Skin of body (tissue), 2 donors: ENCODE data around the gene NDUFV3. TPM values are rescaled to one million over a fixed set of nuclear protein-coding genes. Genes with fewer than 3 reads are reported as not detected.
"Not testable (repeated sequence)": the region's sequence is repeated elsewhere in the genome, so short reads cannot be mapped to it uniquely, and the experiment has no call there.

Experiments
- DNase-seq: peaks from one replicate; lab custom pipeline; 2025; lab: John Stamatoyannopoulos, UW
- total RNA-seq: library from RNA; depleted of rRNA; stranded (reverse); fragments of >200 nt; gene quantifications from one replicate; pipeline ENCODE4 v1.2.3, GENCODE V29; 2014

Gene NDUFV3
- 37.9 TPM for total RNA-seq

DNA sequence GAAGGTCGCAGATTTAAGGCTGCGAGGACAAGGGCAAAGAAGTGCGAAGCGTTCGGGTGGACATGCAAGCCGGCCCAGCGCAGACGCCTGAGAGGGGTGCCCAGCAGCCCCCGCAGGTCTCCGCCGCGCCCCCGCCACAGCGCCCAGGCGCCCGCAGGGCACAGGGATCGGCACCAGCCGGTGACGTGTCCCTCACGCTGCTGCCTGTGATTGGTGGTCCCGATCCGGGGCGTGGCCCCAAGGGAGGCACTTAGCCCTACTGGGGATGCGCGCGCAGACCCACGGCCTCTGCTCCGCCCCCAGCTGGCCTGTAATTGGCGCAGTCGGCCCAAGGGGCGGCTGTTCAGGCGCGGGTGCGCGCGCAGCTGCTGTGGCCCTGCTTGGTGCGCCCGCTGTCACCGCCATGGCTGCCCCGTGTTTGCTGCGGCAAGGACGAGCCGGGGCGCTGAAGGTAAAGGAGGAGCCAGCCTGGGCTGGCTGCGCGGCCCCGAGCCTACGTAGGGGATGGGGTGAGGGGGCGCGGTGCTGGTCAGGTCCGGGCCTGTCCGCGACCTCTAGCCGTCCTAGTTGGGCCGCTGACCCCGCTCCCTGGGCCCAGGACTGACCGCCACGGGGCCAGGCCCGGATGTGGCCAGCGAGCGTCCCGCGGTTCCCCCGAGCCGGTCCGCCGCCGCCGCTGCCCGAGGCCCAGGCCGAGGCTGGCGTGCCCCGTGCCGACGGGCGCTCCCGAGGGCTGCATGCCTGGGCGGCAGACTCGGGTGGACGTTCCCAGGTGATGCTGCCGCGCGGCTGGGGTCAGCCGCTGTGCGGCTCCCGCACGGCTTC lies at the start of gene NDUFV3:
TSS of gene NDUFV3 (plus strand) at position 379 of the 825 bp plus-strand sequence. CDS start at position 404, 25 bp downstream.
- DNase-seq, result peak; percentile 97

DNA sequence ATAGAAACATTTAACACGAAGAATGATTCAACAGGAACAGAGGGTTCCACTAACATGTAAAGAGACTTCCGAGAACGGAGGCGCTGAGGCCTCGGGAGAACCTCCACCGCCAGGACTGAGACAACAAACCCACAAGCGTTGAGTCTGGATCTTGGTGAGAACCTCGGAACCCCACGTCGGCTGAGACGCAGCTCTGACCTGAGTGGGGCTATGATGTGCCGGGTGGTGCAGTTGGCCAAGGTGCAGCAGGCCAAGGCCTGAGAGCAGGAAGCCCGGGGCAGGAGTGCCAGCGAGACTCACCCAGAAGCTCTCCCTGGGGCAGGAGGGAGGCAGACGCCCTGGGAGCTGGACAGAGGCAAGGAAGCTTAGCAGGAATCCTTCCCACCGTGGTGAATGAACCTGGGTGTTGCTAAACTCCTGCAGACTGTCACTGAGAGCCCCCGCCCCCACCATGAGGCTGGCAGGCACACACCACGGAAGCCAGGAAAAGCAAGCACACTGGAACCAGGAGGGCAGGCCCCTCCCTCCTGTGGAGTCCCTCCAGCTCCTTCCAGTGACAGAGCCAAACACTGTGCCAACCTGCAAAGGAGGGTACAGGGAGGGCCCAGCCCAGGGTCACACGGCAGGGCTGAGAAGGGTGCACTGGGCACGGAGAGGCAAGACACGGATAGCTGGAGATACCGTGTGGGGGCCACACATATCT lies 48.5 kb upstream of the NDUFV3 start:
- no peak for DNase-seq

DNA sequence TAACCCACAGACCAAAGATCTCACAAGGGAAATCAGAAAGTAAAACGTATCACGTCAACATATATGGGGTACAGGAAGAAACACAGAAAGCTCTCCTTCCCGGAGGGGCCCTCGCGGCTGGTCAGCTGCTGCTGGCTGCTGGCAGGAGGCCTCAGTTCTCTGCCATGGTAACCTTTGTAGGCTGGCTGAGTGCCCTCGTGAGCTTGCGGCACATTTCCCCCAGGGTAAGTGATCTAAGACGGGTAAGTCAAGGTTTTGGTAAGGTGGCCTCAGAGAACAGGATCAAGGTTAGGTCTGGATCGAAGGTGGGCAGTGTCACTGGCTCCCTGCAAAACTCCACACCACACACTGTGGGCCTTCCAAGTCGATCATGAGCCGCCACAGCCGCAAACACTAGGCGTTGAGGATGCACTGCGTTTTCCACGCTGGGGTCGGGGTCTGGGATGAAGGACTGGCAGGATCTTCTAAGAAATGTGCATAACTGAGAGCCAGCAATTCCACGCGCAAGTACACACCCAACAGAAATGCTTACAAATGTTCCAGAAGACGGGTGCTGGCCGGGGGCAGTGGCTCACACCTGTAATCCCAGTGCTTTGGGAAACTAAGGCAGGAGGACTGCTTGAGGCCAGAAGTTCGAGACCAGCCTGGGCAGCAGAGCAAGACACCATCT lies 47.7 kb upstream of the NDUFV3 start:
- no peak for DNase-seq

DNA sequence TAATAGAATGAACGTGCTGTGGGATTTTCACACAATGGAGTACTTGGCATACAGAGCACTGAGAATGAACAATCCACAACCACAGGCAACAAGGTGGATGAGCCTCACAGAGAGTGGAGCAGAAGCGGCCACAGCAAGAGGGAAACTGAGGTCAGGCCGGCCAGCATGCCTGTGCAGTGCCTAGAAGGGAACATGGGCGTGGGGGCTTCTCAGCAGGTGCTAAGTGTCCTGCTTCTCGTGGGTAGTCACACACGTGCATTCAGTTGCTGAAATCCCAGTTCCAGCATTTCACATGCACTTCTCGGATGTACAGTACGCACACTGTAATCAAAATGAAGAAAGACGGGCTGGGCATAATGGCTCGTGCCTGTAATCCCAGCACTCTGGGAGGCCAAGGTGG lies 46.9 kb upstream of the NDUFV3 start:
- DNase-seq, result no peak

DNA sequence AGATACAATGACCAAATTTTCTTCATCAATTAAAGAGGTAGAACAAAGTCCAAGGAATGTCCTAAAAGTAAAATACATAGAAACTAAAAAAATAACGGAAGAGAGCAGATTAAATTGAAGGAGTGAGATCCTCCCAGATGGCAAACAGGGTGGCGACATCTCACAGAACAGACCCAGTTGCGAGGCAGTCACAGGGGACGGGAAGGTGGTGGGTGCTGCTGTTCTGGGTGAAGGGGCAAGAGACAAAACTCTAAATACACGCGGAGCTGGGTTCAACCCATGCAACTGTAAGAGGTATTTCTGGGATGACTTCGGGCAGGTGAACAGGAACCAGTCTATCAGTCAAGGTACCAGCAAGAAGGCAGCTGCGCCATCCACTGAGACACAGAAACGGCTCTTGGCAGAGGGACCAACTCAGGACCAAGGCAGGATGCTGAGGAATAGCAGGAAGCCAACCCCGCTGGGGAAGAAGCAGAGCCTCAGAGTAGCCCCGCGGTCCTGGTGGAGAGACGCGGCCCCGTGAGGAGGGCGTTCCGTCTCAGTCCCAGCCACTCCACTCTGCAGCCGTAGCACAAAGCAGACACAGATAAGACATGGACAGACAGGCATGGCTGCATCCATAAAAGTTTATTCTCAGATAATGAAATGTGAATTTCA lies 45.9 kb upstream of the NDUFV3 start:
- DNase-seq, result no peak

DNA sequence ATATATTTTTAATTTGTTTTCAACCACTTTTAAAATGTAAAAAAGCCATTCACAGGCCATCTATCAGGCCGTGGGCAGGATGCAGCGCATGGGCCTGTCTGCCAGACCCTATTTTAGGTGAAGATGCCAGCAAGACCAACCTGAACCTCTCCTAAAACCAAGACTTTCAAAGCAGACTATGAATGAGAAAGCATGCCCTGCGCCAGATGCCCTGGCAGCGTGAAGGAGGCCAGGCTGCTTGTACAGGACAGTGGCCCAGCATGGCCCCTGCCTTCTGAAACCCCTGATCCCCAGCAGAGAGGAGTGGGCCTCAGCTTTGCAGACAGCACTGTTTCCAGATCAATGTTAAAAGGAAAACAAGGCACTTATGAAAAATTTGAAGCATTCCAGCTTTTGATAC lies 45.4 kb upstream of the NDUFV3 start:
- no peak for DNase-seq

DNA sequence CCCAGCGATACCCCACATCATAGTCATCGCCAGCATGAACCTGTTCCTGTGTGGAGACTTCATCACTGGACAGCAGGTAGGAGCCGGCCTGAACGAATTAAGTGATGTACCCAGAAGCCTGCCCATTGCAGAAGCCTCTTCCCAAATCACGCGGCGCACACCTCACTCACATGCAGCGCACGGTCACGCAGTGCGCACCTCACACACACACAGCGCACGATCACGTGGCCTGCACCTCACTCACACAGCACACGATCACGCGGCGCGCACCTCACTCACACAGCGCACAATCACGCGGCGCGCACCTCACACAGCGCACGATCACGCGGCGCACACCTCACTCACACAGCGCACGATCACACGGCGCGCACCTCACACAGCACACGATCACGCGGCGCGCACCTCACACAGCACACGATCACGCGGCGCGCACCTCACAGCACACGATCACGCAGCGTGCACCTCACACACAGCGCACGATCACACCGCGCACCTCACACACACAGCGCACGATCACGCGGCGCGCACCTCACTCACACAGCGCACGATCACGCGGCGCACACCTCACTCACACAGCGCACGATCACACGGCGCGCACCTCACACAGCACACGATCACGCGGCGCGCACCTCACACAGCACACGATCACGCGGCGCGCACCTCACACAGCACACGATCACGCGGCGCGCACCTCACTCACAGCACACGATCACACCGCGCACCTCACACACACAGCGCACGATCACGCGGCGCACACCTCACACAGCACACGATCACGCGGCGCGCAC lies 44.8 kb upstream of the NDUFV3 start:
- DNase-seq, result not testable (repeated sequence)

DNA sequence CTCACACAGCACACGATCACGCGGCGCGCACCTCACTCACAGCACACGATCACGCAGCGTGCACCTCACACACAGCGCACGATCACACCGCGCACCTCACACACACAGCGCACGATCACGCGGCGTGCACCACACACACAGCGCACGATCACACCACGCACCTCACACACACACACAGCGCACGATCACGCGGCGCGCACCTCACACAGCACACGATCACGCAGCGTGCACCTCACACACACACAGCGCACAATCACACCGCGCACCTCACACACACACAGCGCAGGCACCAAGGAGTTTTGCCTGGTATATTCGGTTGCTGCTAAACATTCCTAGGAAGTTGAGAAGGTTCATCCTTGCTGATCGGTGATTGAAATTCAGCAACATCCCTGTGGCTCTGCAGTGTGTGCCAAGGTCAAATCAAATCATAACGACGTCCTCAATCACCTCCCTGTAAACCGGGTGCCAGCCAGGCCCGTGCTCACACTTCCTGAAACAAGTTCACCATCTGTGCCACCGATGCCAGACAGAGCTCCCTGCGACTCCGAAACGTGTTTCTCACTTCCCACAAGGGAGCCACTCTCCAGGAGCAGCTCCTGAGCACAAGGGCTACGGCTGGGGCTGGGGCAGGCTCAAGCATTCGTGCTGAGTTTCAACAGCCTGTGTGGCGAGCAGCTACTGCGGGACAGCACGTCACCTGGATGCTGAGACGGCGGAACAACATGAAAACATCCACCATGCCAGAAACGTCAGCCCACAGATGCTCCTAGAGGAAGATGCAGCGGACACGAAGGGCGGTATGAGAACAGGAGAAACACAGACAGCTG lies 44.0 kb upstream of the NDUFV3 start:
- DNase-seq, result no peak

DNA sequence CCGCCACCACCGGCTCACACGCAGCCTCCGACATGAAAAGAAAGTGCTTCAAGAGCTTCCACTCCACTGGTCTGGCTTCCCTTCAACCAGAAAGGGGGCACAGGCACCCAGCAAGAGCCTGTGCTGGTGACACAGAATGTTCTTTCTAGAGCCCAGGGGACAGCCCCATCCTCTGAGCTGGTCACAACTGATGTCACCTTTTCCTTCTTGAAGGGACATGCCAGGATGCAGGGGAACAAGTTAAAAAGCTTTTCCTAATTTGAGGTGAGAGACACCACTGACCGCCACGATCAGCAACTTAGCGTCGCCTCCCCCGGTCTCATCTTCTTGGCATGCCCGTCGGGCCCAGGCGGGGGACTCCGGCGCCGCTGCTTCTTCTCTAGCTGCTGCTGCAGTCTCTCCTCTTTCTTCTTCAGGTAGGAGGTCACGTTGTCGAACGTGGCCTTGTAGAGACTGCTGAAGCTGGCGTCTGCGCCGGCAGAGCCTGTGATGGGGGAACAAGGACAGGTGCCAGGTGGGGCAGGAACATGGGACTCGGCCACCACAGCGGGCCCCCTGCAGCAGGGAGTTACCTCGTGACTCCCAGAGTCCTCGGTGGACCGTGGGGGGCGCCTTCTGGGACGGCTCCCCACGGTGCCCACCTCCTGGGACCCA lies 43.2 kb upstream of the NDUFV3 start:
- no peak for DNase-seq

DNA sequence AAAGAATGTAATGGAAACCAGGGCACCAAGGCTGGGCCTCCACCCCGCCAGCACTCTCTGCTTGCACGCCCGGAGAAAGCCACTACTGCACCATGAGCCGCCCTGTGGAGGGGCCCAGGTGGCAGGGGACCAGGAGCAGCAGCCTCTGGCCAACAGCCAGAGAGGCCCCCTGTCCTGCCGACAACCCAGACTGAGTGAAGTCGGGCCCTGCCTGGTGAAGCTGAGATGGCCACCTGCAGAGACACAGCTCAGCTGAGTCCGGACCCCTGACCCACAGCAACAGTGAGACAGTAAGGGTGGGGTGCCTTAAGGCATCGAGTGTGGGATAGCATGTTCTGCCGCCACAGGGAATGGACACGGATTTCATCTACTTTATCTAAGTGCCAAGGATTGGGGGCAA lies 42.6 kb upstream of the NDUFV3 start:
- no peak for DNase-seq

DNA sequence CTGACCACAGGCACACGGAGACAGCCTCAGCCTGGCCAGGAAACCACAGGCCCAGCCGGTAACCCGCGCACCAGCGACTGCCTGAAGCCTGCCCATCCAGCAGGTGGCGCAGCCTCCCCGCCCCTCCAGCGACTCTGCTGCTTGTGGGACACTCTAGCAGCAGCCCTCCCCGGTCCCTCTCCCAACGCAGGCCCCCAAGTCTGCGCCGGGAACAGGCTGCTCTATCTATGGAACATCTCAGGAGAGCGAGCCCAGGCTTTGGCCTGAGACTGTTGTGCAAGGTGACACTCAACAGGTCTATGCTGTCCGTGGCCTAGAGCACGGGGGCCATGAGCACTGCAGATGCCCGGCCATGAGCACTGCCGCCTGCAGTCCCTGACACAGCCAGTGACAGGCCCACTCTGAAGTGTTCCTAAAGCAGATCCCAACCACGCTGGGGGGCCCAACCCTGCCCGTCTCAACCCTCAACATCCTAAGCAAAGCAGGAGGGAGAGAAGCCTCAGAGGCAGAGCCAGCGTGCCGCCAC lies 42.2 kb upstream of the NDUFV3 start:
- DNase-seq, result no peak

DNA sequence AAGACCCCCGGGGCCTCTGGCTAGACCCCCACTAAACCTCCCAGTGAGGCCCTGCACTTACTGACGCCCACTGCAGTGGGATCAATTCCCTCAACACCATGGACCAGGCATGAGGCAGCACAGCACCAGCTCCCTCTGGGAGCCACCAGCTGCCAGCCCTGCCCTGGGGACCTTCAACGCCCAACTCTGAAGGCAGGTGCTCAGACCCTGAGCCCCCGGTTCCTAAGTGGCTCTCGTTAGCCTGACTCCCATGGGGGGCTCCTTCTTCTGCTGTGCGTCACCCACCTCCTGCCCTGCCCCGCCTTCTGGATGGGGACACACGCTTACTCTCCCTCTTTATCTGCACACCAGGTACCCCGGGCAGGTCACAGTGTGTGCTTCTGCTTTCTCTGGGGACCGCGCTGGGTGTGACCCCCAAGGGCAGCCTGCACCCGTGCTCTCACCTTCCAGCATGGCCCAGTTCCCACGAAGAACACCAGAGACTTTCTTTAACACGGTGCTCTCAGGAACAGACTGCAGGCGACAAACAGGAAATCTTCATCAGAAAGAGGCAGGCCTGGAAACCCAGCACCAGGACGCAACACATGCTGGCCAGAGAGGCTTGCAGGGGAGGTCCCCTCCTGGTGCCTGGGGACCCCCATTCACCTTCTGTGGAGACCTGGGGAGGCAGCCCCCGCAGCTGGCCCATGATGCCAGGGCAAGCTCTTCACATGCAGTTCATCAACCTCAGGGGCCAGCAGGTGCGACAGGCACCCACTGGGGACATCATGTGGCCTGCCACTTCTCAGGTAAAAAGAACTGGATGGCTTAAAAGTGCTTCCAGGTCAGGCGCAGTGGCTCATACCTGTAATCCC lies 41.1 kb upstream of the NDUFV3 start:
- DNase-seq, result no peak

DNA sequence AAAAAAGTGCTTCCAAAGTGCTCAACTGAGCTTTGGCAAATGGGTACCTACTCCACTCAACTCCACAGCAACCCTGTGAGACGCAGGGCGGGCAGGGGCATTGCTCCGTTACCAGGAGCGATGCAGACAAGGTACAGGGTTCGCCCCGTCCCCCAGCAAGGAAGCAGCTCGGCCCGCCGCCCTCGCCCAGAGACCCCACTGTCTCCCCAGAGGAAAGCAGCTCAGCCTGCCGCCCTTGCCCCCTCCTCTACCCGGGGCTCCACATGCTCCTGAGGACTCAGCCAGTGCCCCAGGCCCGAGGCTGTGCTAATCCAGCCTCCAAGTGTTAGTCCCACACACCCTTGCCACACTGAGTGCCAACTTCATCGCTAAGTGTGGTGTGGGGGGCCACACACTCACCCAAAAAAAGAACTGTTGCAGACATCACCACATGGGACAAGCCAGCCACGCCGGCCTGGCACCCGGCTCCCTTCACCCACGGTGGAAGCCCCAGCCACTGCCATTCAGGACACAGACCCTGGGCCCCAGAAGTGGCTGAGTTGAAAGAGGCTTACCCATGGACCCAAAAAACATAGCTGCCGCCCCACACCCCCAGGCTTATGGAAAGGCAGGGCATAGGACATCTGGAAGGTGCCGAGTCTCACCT lies 40.1 kb upstream of the NDUFV3 start:
- no peak for DNase-seq

DNA sequence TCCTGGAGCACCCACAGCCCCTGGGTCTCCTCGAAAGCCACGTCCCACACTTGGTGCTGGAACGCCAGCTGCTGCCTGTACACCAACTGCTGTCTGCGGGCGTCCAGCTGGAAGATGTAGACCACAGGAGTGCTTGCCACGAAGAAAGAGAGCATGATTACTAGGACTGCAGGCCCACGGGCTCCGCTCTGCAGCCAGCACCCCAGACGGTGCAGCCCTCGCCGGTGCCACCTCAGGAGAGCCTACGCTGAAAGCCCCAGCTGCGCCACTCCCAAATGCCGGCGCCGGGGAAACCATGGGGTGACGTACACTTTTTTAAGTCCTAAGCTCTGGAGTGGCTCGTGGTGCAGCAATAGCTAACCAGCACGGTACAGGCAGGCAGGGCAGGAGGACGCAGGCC lies 39.5 kb upstream of the NDUFV3 start:
- no peak for DNase-seq

DNA sequence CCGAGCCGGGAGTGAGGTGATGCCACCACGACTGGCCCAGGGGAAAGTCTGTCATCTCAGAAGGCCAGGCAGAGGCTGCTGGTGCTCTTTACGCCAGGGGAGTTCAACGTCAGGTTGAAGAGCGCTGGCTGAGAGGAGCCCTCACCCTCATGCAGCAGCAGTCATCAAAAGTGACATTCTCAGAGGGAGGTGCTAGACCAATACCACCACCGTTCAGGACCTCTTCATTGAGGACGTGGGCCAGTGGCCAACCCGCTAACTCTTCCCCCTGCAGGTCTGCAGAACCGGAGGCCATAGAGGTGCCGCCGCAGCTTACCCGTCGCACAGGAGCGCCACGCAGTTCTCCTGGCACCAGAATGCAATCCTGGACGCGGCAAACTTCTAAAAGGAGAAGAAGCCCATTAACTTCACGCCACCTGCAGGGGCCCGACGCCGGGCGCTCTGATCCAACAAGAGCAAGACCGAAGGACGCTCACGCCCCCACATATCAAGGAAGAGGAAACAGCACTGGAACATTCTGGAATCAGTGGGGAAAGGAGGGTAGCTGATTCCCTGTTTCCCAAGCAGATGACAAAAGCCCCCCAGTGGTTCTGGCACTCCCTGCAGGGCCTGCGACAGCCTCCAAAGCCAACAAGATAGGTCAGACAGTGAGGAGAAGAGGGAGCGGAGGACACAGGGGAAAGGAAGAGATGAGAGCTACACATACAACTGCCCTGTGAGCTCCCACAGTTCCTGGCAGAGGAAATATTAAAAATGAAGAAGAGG lies 38.7 kb upstream of the NDUFV3 start:
- no peak for DNase-seq

DNA sequence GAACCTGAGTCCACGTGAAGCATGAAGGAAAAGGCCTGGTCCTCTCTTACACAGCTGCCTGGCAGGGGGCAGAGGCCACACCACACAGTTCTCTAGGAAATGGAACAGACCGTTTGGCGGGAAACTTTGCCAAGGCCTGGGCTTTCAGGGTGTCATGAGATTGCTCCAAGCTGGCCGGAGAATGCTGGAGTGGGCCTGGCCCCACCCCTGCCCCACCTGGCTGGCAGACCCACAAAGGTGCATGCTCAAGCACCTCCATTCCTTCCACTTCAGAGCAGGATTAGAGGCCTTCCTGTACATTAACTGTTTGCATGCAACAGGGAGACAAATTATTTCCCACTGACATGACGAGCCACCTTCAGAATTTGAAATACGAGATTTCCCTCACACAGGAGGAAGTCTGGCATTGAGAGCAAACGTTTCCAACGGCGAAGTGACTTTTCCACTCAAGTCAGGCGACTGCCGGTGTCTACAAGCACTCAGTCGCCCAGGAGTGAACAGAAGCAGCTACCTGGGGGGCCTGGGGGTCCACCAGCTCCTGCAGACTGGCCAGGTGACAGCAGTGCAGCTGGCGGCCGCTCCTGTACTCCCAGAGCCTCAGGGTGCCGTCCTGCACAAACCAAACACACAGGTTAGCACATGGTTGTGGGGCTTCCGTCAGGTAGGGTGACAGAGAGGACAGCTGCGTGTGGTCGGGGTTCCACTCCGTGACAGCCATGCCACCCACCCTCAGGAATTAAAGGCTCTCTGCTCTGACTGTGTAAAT lies 37.8 kb upstream of the NDUFV3 start:
- DNase-seq, result no peak
